Keratinocyte (primary cell): ENCODE data around the gene PPP1R12C. TPM values are rescaled to one million over a fixed set of nuclear protein-coding genes. Genes with fewer than 3 reads are reported as not detected.
"Not testable (repeated sequence)": the region's sequence is repeated elsewhere in the genome, so short reads cannot be mapped to it uniquely, and the experiment has no call there.

Experiments
- DNase-seq: peaks from one replicate; pipeline ENCODE4 v3.0.0-alpha.2; 2011; ENCODE audit warnings: low read depth, missing footprints, low spot score
- FAIRE-seq: peaks from 2 replicates; lab custom pipeline; 2011; peaks lifted over from hg19 to GRCh38; lab: Jason Lieb, UNC
- H2AFZ ChIP-seq: 2 replicates; pipeline ENCODE4 v1.6.0; 2012; ENCODE audit warnings: low read length, control low read depth, inconsistent platforms; ENCODE audit not compliant: control insufficient read depth
- H3K27ac ChIP-seq: 2 replicates; pipeline ENCODE4 v1.5.1; 2011; ENCODE audit warnings: low read length; ENCODE audit not compliant: control insufficient read depth, insufficient read depth
- H3K27me3 ChIP-seq: 3 replicates; pipeline ENCODE4 v1.6.0; 2011; ENCODE audit warnings: low read length; ENCODE audit not compliant: control insufficient read depth, insufficient read depth; ENCODE audit errors: extremely low read depth
- H3K36me3 ChIP-seq, 2 experiments: 2 replicates in 1 of 2; 3 replicates in 1 of 2; pipeline ENCODE4 v1.5.1; 2011; ENCODE audit warnings: low read length in 2 of 2, mild to moderate bottlenecking in 1 of 2; ENCODE audit not compliant: control insufficient read depth in 2 of 2, insufficient read depth in 2 of 2; ENCODE audit errors: extremely low read depth in 1 of 2
- H3K4me1 ChIP-seq: 3 replicates; pipeline ENCODE4 v1.5.1; 2011; ENCODE audit warnings: low read length; ENCODE audit not compliant: control insufficient read depth, insufficient read depth; ENCODE audit errors: extremely low read depth
- H3K4me2 ChIP-seq: 3 replicates; pipeline ENCODE4 v1.6.0; 2011; ENCODE audit warnings: low read depth, low read length; ENCODE audit not compliant: control insufficient read depth, insufficient read depth; ENCODE audit errors: extremely low read depth
- H3K4me3 ChIP-seq, 3 experiments: fragments of 200-600 bp in 1 of 3; sonication (generic) in 1 of 3; 2 replicates in 2 of 3; 3 replicates in 1 of 3; pipeline ENCODE4 v1.5.1; 2011 to 2016; ENCODE audit warnings: low read length in 3 of 3, mild to moderate bottlenecking in 3 of 3, control low read depth in 2 of 3, inconsistent platforms in 1 of 3, low read depth in 1 of 3, mixed read lengths in 1 of 3, mixed run types in 1 of 3, moderate library complexity in 1 of 3; ENCODE audit not compliant: control insufficient read depth in 2 of 3, insufficient read depth in 2 of 3; ENCODE audit errors: extremely low read depth in 1 of 3
- H3K79me2 ChIP-seq: 2 replicates; pipeline ENCODE4 v1.6.0; 2012; ENCODE audit warnings: low read length; ENCODE audit not compliant: control insufficient read depth, insufficient read depth
- H3K9ac ChIP-seq: 3 replicates; pipeline ENCODE4 v1.6.0; 2011; ENCODE audit warnings: low read length; ENCODE audit not compliant: control insufficient read depth, insufficient read depth; ENCODE audit errors: extremely low read depth
- H3K9me1 ChIP-seq: 3 replicates; pipeline ENCODE4 v1.6.0; 2011; ENCODE audit warnings: low read length; ENCODE audit not compliant: control insufficient read depth, insufficient read depth; ENCODE audit errors: extremely low read depth
- H3K9me3 ChIP-seq: 2 replicates; pipeline ENCODE4 v1.5.1; 2012; ENCODE audit warnings: low read depth, low read length; ENCODE audit not compliant: control insufficient read depth
- H4K20me1 ChIP-seq: 3 replicates; pipeline ENCODE4 v1.6.0; 2011; ENCODE audit warnings: low read length; ENCODE audit not compliant: control insufficient read depth, insufficient read depth; ENCODE audit errors: extremely low read depth
- CTCF ChIP-seq, 3 experiments: IDR thresholded peaks in 1 of 3; conservative IDR thresholded peaks in 1 of 3; optimal IDR thresholded peaks in 1 of 3; 2 replicates in 2 of 3; 3 replicates in 1 of 3; pipeline versions ENCODE3 to v1.5.1; 2011; ENCODE audit warnings: low read length in 3 of 3, mild to moderate bottlenecking in 3 of 3, moderate library complexity in 2 of 3, control low read depth in 1 of 3, inconsistent platforms in 1 of 3; ENCODE audit not compliant: insufficient read depth in 2 of 3; ENCODE audit errors: extremely low read depth in 1 of 3
- EZH2 ChIP-seq: IDR thresholded peaks from one replicate; pipeline ENCODE4 v1.6.1; 2012; ENCODE audit warnings: inconsistent platforms, mild to moderate bottlenecking, low read length, moderate library complexity
- dilution Hi-C: fragments of 300-500 bp; cut with MboI; formaldehyde crosslinking; loops from one replicate; pipeline ENCODE4 v1.7.0; 2020; ENCODE audit warnings: low sequenced_read_pairs; ENCODE audit not compliant: extremely low pct_ligation_motif_present
- polyA plus RNA-seq, 5 experiments: library from polyadenylated mRNA; depleted of rRNA in 3 of 5; stranded (reverse) in 3 of 5; stranded (forward) in 1 of 5; unstranded in 1 of 5; fragments of >200 nt; gene quantifications; 1 replicate in 1 of 5; 2 replicates in 3 of 5; 3 replicates in 1 of 5; pipeline versions ENCODE4 v1.2.1 to v1.2.3, GENCODE V29; 2011 to 2012; ENCODE audit warnings: missing spikeins in 2 of 5, low read depth in 1 of 5, low replicate concordance in 1 of 5

The PPP1R12C gene
- polyA plus RNA-seq, 1 donor (not counting 4 experiments of a cell fraction or from before 2014, with no cell fraction given) = 24.7 TPM

GRCh38 chr19:55062735-55063491 is 54.5 kb downstream of the PPP1R12C start, which contains the start of gene RDH13:
Gene RDH13 (minus strand): TSS chr19:55063148. CDS start chr19:55063032, 116 bp downstream.
- no peaks in the 10 kb centered on the region for H3K9me3 ChIP-seq
- FAIRE-seq = peak; percentile 5
- peaks cover under 1 to 5% of the 10 kb centered on the region in 2 experiments for H3K36me3 ChIP-seq
- peak within 1 kb of the TSS; percentile 84 for H3K4me2 ChIP-seq
- H3K27me3 ChIP-seq = peaks cover 14% of the 10 kb centered on the region
- H3K9ac ChIP-seq = peak within 1 kb of the TSS; percentile 80
- DNase-seq = peak; percentile 76
- no peak for TF ChIP-seq EZH2
- TF ChIP-seq CTCF (optimal IDR thresholded peaks at IDR 0.05 in 1 of 3, IDR thresholded peaks at IDR 0.05 in 1 of 3, conservative IDR thresholded peaks at IDR 0.05 in 1 of 3; ENCODE audit: extremely low read depth in 1 of 3, insufficient read depth in 2 of 3, low read length in 3 of 3) = no peak
- peak within 1 kb of the TSS; percentile 70 for H2AFZ ChIP-seq
- no peaks in the 10 kb centered on the region for H3K9me1 ChIP-seq
- peaks cover 14% of the 10 kb centered on the region for H3K79me2 ChIP-seq
- dilution Hi-C loops = no loop called here
- H3K4me1 ChIP-seq = peaks cover 5% of the 10 kb centered on the region
- H4K20me1 ChIP-seq = no peaks in the 10 kb centered on the region
- H3K4me3 ChIP-seq = peak within 1 kb of the TSS; percentile 77 to 92 (median 84)
- H3K27ac ChIP-seq = peak within 1 kb of the TSS; percentile 52

GRCh38 chr19:55060287-55060686 is 57.1 kb downstream of the PPP1R12C start:
- H3K79me2 ChIP-seq = peaks cover 14% of the 10 kb centered on the region
- dilution Hi-C loops, H3K4me1 ChIP-seq, H3K27ac ChIP-seq, H3K9ac ChIP-seq, FAIRE-seq, H3K27me3 ChIP-seq, H3K4me2 ChIP-seq, H3K9me1 ChIP-seq, H2AFZ ChIP-seq, H3K9me3 ChIP-seq, H4K20me1 ChIP-seq, H3K4me3 ChIP-seq, DNase-seq: not testable (repeated sequence)
- H3K36me3 ChIP-seq = peaks cover 11 to 15% of the 10 kb centered on the region in 2 experiments
